Astrocyte (in vitro differentiated cells and primary cell): Measurements from ENCODE around the gene RMP24.

Source experiments
- EZH2 ChIP-seq: IDR thresholded peaks from 2 replicates; pipeline ENCODE4 v1.6.1; 2012; ENCODE audit warnings: mild to moderate bottlenecking, low read length, inconsistent platforms; ENCODE audit not compliant: insufficient read depth
- TF ChIP-seq, protein P1 (sequence below): IDR thresholded peaks from 2 replicates; pipeline ENCODE4 v1.5.1; 2011; ENCODE audit warnings: low read depth, mild to moderate bottlenecking, inconsistent platforms, low read length, moderate library complexity; ENCODE audit not compliant: insufficient read depth

DNA sequence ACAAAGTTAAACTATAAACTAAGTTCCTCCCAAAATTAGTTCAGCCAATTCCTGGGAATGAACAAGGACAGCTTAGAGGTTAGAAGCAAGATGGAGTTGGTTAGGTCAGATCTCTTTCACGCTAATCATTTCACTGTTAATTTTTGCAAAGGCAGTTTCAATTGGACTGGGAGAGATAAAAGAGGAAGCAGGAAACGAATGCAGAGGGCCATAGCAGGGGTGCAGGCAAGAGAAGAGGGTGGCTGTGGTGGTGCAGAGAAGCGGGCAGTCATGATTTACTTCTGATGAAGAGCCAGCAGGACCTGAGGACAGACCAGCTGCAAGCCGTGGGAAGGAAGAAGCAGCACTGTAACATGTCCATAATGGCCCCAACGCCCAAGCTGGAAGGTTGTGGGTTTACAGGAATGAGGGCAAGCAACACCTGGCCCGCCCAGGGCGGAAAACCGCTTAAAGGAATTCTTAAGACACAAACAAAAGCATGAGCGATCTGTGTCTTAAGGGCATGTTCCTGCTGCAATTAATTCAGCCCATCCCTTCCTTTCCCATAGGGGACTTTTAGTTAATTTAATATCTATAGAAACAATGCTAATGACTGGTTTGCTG, 4.1 kb upstream of the RMP24 start:
- TF ChIP-seq, protein P1, sequence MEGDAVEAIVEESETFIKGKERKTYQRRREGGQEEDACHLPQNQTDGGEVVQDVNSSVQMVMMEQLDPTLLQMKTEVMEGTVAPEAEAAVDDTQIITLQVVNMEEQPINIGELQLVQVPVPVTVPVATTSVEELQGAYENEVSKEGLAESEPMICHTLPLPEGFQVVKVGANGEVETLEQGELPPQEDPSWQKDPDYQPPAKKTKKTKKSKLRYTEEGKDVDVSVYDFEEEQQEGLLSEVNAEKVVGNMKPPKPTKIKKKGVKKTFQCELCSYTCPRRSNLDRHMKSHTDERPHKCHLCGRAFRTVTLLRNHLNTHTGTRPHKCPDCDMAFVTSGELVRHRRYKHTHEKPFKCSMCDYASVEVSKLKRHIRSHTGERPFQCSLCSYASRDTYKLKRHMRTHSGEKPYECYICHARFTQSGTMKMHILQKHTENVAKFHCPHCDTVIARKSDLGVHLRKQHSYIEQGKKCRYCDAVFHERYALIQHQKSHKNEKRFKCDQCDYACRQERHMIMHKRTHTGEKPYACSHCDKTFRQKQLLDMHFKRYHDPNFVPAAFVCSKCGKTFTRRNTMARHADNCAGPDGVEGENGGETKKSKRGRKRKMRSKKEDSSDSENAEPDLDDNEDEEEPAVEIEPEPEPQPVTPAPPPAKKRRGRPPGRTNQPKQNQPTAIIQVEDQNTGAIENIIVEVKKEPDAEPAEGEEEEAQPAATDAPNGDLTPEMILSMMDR: no peak
- TF ChIP-seq EZH2: no peak
